GM12878 (cell line): ENCODE results near the gene PFN3. TPM values are rescaled to one million over a fixed set of nuclear protein-coding genes. Genes with fewer than 3 reads are reported as not detected.
A peak's percentile ranks its signal among the peaks of the same experiment; 100 is the strongest.

Source experiments
- ATAC-seq: fragments of 200-7000 bp; cut with Tn5 transposase; 3 replicates; pipeline ENCODE4 v1.9.1; 2020; ENCODE audit warnings: mild to moderate bottlenecking, moderate library complexity
- BruUV-seq: library from RNA; stranded (reverse); fragments of 400-500 nt; replicated peaks from 2 replicates; lab custom pipeline; 2021; lab: Mats Ljungman, UMichigan
- CTCF ChIA-PET: fragments of 300-600 bp; sonication (Branson Sonifier 250); formaldehyde crosslinking; extraction: SDS; loops from one replicate; lab custom pipeline; 2021; ENCODE audit warnings: inconsistent platforms; lab: Yijun Ruan, JAX
- POLR2A ChIA-PET: fragments of 350-600 bp; formaldehyde crosslinking; extraction: SDS; loops from one replicate; lab custom pipeline; 2021; ENCODE audit warnings: inconsistent platforms; lab: Charles Lee
- RAD21 ChIA-PET: fragments of 300-600 bp; sonication (Branson Sonifier 250); formaldehyde crosslinking; loops from one replicate; lab custom pipeline; 2023; ENCODE audit warnings: antibody characterized with exemption; ENCODE audit not compliant: unreplicated experiment; lab: Charles Lee
- SMC1A ChIA-PET: fragments of 300-600 bp; sonication (Branson Sonifier 250); formaldehyde crosslinking; loops from one replicate; lab custom pipeline; 2023; ENCODE audit not compliant: unreplicated experiment, uncharacterized antibody; lab: Charles Lee
- DNase-seq: peaks from one replicate; pipeline ENCODE4 v3.0.0-alpha.2; 2011; ENCODE audit warnings: low read depth, low spot score
- FAIRE-seq: peaks from 3 replicates; lab custom pipeline; 2011; peaks lifted over from hg19 to GRCh38; lab: Jason Lieb, UNC
- H2AFZ ChIP-seq: 2 replicates; pipeline ENCODE4 v1.6.0; 2011; ENCODE audit warnings: low read depth, low read length, control low read depth; ENCODE audit not compliant: control insufficient read depth
- H3K27ac ChIP-seq: 2 replicates; pipeline ENCODE4 v1.5.1; 2011; ENCODE audit warnings: control low read depth; ENCODE audit not compliant: control insufficient read depth, insufficient read depth
- H3K27me3 ChIP-seq, 2 experiments: replicated peaks in 1 of 2; 2 replicates each; pipeline versions ENCODE4 v1.6.0 to v1.6.1; 2011; ENCODE audit warnings: low read length in 1 of 2; ENCODE audit not compliant: control insufficient read depth in 2 of 2, insufficient read depth in 2 of 2
- H3K36me3 ChIP-seq, 2 experiments: 2 replicates each; pipeline ENCODE4 v1.5.1; 2011; ENCODE audit warnings: low read length in 1 of 2; ENCODE audit not compliant: control insufficient read depth in 2 of 2, insufficient read depth in 2 of 2
- H3K4me1 ChIP-seq: 2 replicates; pipeline ENCODE4 v1.6.1; 2011; ENCODE audit warnings: mild to moderate bottlenecking, low read length, moderate library complexity, mixed read lengths; ENCODE audit not compliant: control insufficient read depth, insufficient read depth
- H3K4me2 ChIP-seq: 2 replicates; pipeline ENCODE4 v1.6.0; 2011; ENCODE audit warnings: control low read depth; ENCODE audit not compliant: control insufficient read depth, insufficient read depth
- H3K4me3 ChIP-seq: fragments of 200-600 bp; sonication (generic); 2 replicates; pipeline ENCODE4 v1.5.1; 2016
- H3K79me2 ChIP-seq: 2 replicates; pipeline ENCODE4 v1.6.0; 2011; ENCODE audit warnings: low read length; ENCODE audit not compliant: control insufficient read depth, insufficient read depth
- H3K9ac ChIP-seq: 2 replicates; pipeline ENCODE4 v1.8.0; 2011; ENCODE audit warnings: low read length, control low read depth, mixed read lengths; ENCODE audit not compliant: control insufficient read depth, insufficient read depth
- H3K9me3 ChIP-seq: replicated peaks from 3 replicates; pipeline ENCODE4 v1.5.1; 2011; ENCODE audit warnings: mild to moderate bottlenecking, low read length; ENCODE audit not compliant: control insufficient read depth, insufficient read depth
- H4K20me1 ChIP-seq: 2 replicates; pipeline ENCODE4 v1.6.0; 2011; ENCODE audit not compliant: control insufficient read depth, insufficient read depth
- JUNB ChIP-seq: IDR thresholded peaks from 2 replicates; pipeline ENCODE4 v1.6.1; 2016; ENCODE audit warnings: antibody characterized with exemption, mild to moderate bottlenecking
- POLR2A ChIP-seq: IDR thresholded peaks from 2 replicates; pipeline ENCODE4 v1.6.1; 2011; ENCODE audit warnings: low read depth, mild to moderate bottlenecking, low read length
- POLR2AphosphoS5 ChIP-seq: IDR thresholded peaks from 2 replicates; pipeline ENCODE4 v1.6.1; 2011; ENCODE audit warnings: mild to moderate bottlenecking, low read length, inconsistent platforms
- RB1 ChIP-seq: fragments of 450-650 bp; formaldehyde crosslinking; IDR thresholded peaks from 2 replicates; pipeline ENCODE4 v1.6.1; 2017; ENCODE audit warnings: mild to moderate bottlenecking, borderline replicate concordance
- WGBS: methylation state at CpG from one replicate; pipeline ENCODE4 v1.1.6; 2016; ENCODE audit warnings: low lambda C conversion rate; ENCODE audit not compliant: insufficient replicate concordance, insufficient coverage; ENCODE audit errors: missing lambda C conversion rate; 5-methylcytosine and 5-hydroxymethylcytosine counted together
- in situ Hi-C: fragments of 300-500 bp; cut with MboI; formaldehyde crosslinking; loops from 9 replicates; pipeline ENCODE4 v1.14.3; 2018; ENCODE audit warnings: mixed read lengths
- intact Hi-C: fragments of 100-400 bp; cut with micrococcal nuclease; formaldehyde crosslinking; loops from one replicate; pipeline ENCODE4 v1.14.2; 2022; ENCODE audit not compliant: unreplicated experiment
- polyA plus RNA-seq, 11 experiments: library from polyadenylated mRNA; depleted of rRNA in 4 of 11; unstranded in 6 of 11; stranded (reverse) in 5 of 11; fragments of >200 nt; fragmentation: Nextera tagmentation in 4 of 11; fragmentation: Illumina TruSeq in 1 of 11; extraction: Ambion mirVana in 4 of 11; extraction: Trizol in 1 of 11; gene quantifications; 1 replicate in 1 of 11; 2 replicates in 10 of 11; pipeline versions ENCODE4 v1.2.1 to v1.2.3, GENCODE V29; 2011 to 2016; ENCODE audit warnings: inconsistent platforms in 2 of 11, missing spikeins in 2 of 11, low read depth in 1 of 11
- total RNA-seq, 4 experiments: library from RNA; depleted of rRNA in 3 of 4; stranded (reverse); fragments of >200 nt in 3 of 4; fragmentation: Illumina TruSeq in 1 of 4; extraction: Trizol in 1 of 4; gene quantifications; 2 replicates each; pipeline versions ENCODE4 v1.2.1 to v1.2.3, GENCODE V29; 2013 to 2021

The PFN3 gene
- total and polyA plus RNA-seq, 10 of the 15 experiments (the other 5 are each of a cell fraction or from before 2014, with no cell fraction given) = not detected

DNA sequence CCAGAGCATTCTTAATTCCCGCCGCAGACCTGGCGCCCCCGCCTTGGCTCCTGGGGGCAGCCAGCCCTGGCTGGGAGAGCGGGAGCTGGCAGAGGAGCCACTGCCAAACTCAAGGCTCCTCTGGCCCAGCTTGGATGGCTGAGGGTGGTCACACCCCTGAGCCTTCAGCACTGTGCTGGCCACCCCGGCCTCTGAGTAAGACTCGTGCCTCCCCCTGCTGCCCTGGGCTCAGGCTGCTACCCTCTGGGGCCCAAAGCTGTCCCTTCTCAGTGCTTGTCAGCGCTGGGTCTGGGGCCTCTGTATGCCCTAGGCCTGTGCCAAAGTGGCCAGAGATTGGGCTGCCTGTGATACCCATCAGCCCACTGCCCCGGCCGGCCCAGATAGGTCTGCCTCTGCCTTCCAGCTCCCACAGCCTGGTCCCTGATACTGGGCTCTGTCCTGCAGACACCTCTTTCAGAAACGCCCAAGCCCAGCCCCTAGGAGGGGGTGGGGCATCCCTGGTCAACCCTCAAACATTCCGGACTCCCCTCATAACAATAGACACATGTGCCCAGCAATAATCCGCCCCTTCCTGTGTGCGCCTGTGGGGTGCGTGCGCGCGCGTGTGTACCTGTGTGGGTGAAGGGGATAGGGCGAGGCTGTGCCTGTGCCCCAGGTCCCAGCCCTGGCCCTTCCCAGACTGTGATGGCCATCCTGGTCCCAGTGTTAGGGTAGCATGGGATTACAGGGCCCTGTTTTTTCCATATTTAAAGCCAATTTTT, 41.8 kb upstream of the PFN3 start:
- ChIA-PET RAD21 (no interaction called here), POLR2A (interaction anchor here (1.0 to 13.6 kb wide), 2 partner anchors 14 to 37 kb away, joined by 4 to 358 read pairs; partner anchors contain the start of gene GRK6), SMC1A (interaction anchor here (7.2 to 7.4 kb wide), 2 partner anchors 11 to 38 kb away, joined by 73 to 105 read pairs; partner anchors contain the start of gene PFN3), CTCF (interaction anchor here (3.5 to 16.4 kb wide), 3 partner anchors 12 to 39 kb away, joined by 23 to 391 read pairs (median 114); partner anchors contain the start of genes GRK6 and PFN3)
- Histone ChIP-seq H3K79me2 (peaks cover 2% of the 10 kb centered on the region; the same call in 1 of the 2 replicates), H3K4me1 (peaks cover 27% of the 10 kb centered on the region), H3K9me3 (no peaks in the 10 kb centered on the region), H3K9ac (no peak overlapping the region), H3K4me2 (no peak overlapping the region), H3K27ac (no peak overlapping the region), H3K27me3 (no peaks in the 10 kb centered on the region), H3K4me3 (no peak overlapping the region), H2AFZ (no peak overlapping the region), H4K20me1 (no peaks in the 10 kb centered on the region), H3K36me3 (peaks cover 13 to 19% of the 10 kb centered on the region in 2 experiments)
- ATAC-seq (no peak), FAIRE-seq (no peak), DNase-seq (no peak)
- intact Hi-C loops = no loop called here
- BruUV-seq = no TSS peak
- WGBS = 91% methylated on average over 20 of the region's 20 CpGs
- in situ Hi-C loops = no loop called here
- no peak for TF ChIP-seq JUNB
- TF ChIP-seq RB1 = no peak
- TF ChIP-seq POLR2A = peak; percentile 46; the same call in 1 of the 2 replicates
- TF ChIP-seq POLR2AphosphoS5 = peak; percentile 6; the same call in 1 of the 2 replicates
